Neural progenitor cell (in vitro differentiated cells): Measurements from ENCODE around the gene PSD. TPM values are rescaled to one million over a fixed set of nuclear protein-coding genes. Genes with fewer than 3 reads are reported as not detected.

ENCODE experiments used
- DNase-seq: peaks from one replicate; pipeline ENCODE4 v3.0.0-alpha.2; 2016; ENCODE audit warnings: low spot score
- H2AFZ ChIP-seq: fragments of 200-600 bp; sonication (generic); replicated peaks from 2 replicates; pipeline ENCODE4 v1.6.1; 2016; ENCODE audit warnings: antibody characterized with exemption
- H3F3A ChIP-seq: fragments of 200-600 bp; sonication (generic); 2 replicates; pipeline ENCODE4 v1.6.1; 2016; ENCODE audit warnings: antibody characterized with exemption, low read depth
- H3K27ac ChIP-seq: fragments of 200-600 bp; sonication (generic); 2 replicates; pipeline ENCODE4 v1.5.1; 2016; ENCODE audit warnings: mild to moderate bottlenecking
- H3K27me3 ChIP-seq: fragments of 200-600 bp; sonication (generic); 2 replicates; pipeline ENCODE4 v1.6.1; 2016; ENCODE audit warnings: mild to moderate bottlenecking, moderate library complexity
- H3K36me3 ChIP-seq: fragments of 200-600 bp; sonication (generic); 2 replicates; pipeline ENCODE4 v1.5.1; 2016
- H3K4me1 ChIP-seq: fragments of 200-600 bp; sonication (generic); 2 replicates; pipeline ENCODE4 v1.6.1; 2016; ENCODE audit warnings: mixed run types
- H3K4me2 ChIP-seq: fragments of 200-600 bp; sonication (generic); 2 replicates; pipeline ENCODE4 v1.6.1; 2016
- H3K4me3 ChIP-seq: fragments of 200-600 bp; sonication (generic); 2 replicates; pipeline ENCODE4 v1.5.1; 2016
- H3K79me2 ChIP-seq: fragments of 200-600 bp; sonication (generic); 2 replicates; pipeline ENCODE4 v1.6.1; 2016; ENCODE audit warnings: low read depth
- H3K9ac ChIP-seq: fragments of 200-600 bp; sonication (generic); 2 replicates; pipeline ENCODE4 v1.6.1; 2016
- H3K9me3 ChIP-seq: fragments of 200-600 bp; sonication (generic); 2 replicates; pipeline ENCODE4 v1.5.1; 2016; ENCODE audit warnings: low read depth
- H4K20me1 ChIP-seq: fragments of 200-600 bp; sonication (generic); 2 replicates; pipeline ENCODE4 v1.6.1; 2016; ENCODE audit warnings: low read depth
- H3K27ac Mint-ChIP-seq: 3 replicates; pipeline ENCODE4 v1.8.0; 2021; ENCODE audit warnings: mixed read lengths
- H3K27me3 Mint-ChIP-seq: 2 replicates; pipeline ENCODE4 v1.8.0; 2022; ENCODE audit warnings: low read depth, mild to moderate bottlenecking, inconsistent platforms, moderate library complexity, mixed read lengths; ENCODE audit not compliant: insufficient read depth
- H3K36me3 Mint-ChIP-seq: 3 replicates; pipeline ENCODE4 v1.8.0; 2021; ENCODE audit warnings: mixed read lengths
- H3K4me1 Mint-ChIP-seq: 3 replicates; pipeline ENCODE4 v1.8.0; 2021; ENCODE audit warnings: mixed read lengths
- H3K4me3 Mint-ChIP-seq: 3 replicates; pipeline ENCODE4 v1.8.0; 2021; ENCODE audit warnings: mild to moderate bottlenecking, moderate library complexity, mixed read lengths
- H3K9me3 Mint-ChIP-seq: 3 replicates; pipeline ENCODE4 v1.8.0; 2020; ENCODE audit warnings: mixed read lengths
- EZH2 ChIP-seq: fragments of 200-600 bp; sonication (generic); IDR thresholded peaks from 2 replicates; pipeline ENCODE4 v1.6.1; 2017; ENCODE audit warnings: antibody characterized with exemption, mild to moderate bottlenecking, moderate library complexity
- EZH2phosphoT487 ChIP-seq: fragments of 200-600 bp; sonication (generic); IDR thresholded peaks from 2 replicates; pipeline ENCODE4 v1.6.1; 2017; ENCODE audit warnings: antibody characterized with exemption
- total RNA-seq: library from RNA; depleted of rRNA; stranded (reverse); fragments of >200 nt; gene quantifications from 2 replicates; pipeline ENCODE4 v1.2.3, GENCODE V29; 2015; ENCODE audit warnings: low replicate concordance
- TF ChIP-seq, protein P1 (sequence below): fragments of 200-600 bp; sonication (generic); IDR thresholded peaks from 2 replicates; pipeline ENCODE4 v1.5.1; 2017; ENCODE audit warnings: antibody characterized with exemption, mild to moderate bottlenecking

Gene PSD
- total RNA-seq, 1 donor from 2014 or later, result 0.09 TPM

DNA sequence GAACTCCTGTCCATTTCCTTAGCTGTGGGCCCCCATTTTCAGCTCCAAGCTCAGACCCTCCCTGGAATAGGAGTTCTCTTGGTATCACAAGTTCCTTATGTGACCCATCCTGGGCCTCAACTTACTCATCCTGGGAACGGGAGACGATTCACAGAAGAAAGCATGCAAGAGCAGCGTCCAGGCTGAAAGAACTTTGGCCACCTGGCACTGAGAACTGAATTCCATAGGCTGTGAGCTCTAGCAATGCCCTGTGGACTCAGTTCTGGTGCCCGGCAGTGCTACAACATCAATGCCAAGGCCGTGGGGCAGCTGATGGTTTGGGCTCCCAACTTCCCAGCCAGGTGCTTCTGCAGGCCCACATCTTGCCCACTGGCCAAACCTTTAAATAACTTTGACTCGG lies 17.7 kb upstream of the PSD start:
- Mint-ChIP-seq H3K4me1 (peaks cover 31% of the 10 kb centered on the region), H3K4me3 (peak overlapping the region; percentile 50), H3K27ac (no peak overlapping the region), H3K27me3 (peaks cover 3% of the 10 kb centered on the region), H3K9me3 (no peaks in the 10 kb centered on the region), H3K36me3 (no peaks in the 10 kb centered on the region)
- Histone ChIP-seq H3K79me2 (peaks cover 8% of the 10 kb centered on the region), H3K9me3 (no peaks in the 10 kb centered on the region), H3K4me1 (peaks cover 14% of the 10 kb centered on the region), H4K20me1 (no peaks in the 10 kb centered on the region), H3K4me3 (no peak overlapping the region), H3F3A (peaks cover 12% of the 10 kb centered on the region), H3K36me3 (no peaks in the 10 kb centered on the region), H3K27me3 (peaks cover 41% of the 10 kb centered on the region), H2AFZ (no peak overlapping the region), H3K27ac (no peak overlapping the region), H3K4me2 (no peak overlapping the region), H3K9ac (no peak overlapping the region)
- TF ChIP-seq, protein P1, sequence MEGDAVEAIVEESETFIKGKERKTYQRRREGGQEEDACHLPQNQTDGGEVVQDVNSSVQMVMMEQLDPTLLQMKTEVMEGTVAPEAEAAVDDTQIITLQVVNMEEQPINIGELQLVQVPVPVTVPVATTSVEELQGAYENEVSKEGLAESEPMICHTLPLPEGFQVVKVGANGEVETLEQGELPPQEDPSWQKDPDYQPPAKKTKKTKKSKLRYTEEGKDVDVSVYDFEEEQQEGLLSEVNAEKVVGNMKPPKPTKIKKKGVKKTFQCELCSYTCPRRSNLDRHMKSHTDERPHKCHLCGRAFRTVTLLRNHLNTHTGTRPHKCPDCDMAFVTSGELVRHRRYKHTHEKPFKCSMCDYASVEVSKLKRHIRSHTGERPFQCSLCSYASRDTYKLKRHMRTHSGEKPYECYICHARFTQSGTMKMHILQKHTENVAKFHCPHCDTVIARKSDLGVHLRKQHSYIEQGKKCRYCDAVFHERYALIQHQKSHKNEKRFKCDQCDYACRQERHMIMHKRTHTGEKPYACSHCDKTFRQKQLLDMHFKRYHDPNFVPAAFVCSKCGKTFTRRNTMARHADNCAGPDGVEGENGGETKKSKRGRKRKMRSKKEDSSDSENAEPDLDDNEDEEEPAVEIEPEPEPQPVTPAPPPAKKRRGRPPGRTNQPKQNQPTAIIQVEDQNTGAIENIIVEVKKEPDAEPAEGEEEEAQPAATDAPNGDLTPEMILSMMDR, result no peak
- TF ChIP-seq EZH2 (no peak), EZH2phosphoT487 (no peak)
- DNase-seq, result no peak

DNA sequence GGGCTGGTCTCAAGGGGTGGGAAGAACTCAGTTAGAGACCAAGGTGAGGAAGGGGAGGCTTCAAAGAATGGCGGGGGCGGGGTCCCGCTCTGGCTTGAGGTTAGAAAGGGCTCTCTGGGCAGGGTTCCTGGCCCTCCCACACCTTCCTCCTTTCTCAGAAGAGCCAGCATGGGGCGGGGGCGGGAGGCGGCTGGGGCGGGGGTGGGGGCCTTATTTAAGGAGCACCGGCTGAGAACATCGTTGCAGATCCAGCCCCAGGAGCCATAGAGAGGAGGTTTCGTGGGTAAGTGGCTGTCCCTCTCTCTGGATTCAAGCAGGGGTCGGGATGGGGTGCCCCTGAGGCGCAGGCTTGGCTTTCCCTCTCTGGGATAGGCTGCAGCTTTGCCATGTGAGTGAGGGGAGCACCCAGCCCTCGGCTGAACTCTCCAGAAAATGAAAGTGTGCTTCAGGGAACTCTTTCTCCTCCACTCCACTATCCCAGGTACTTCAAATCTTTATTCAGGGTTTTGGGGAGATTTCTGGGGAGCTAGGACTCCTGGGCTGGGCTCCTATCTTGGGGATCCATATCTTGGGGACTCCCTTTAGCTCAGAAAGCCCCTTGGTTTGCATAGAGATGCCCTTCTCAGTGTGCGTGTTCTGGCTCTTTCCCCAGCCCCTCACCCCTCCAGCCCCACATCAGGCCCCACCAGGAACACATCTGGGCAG lies 17.1 kb upstream of the PSD start:
- H3K27me3 ChIP-seq, result peaks cover 41% of the 10 kb centered on the region
- no peak overlapping the region for H3K27ac ChIP-seq
- Mint-ChIP-seq H3K4me1 (peaks cover 31% of the 10 kb centered on the region), H3K27me3 (peaks cover 3% of the 10 kb centered on the region), H3K27ac (no peak overlapping the region), H3K4me3 (peak overlapping the region; percentile 68), H3K36me3 (no peaks in the 10 kb centered on the region), H3K9me3 (no peaks in the 10 kb centered on the region)
- H4K20me1 ChIP-seq, result no peaks in the 10 kb centered on the region
- H3K4me1 ChIP-seq, result peaks cover 14% of the 10 kb centered on the region
- no peaks in the 10 kb centered on the region for H3K9me3 ChIP-seq
- H3K4me2 ChIP-seq, result peak overlapping the region; percentile 83
- TF ChIP-seq, protein P1, result no peak
- TF ChIP-seq EZH2 (no peak), EZH2phosphoT487 (no peak)
- no peak overlapping the region for H3K9ac ChIP-seq
- no peak overlapping the region for H2AFZ ChIP-seq
- peak overlapping the region; percentile 37 for H3K4me3 ChIP-seq
- H3K79me2 ChIP-seq, result peaks cover 13% of the 10 kb centered on the region
- H3F3A ChIP-seq, result peaks cover 14% of the 10 kb centered on the region
- H3K36me3 ChIP-seq, result no peaks in the 10 kb centered on the region
- DNase-seq, result no peak

DNA sequence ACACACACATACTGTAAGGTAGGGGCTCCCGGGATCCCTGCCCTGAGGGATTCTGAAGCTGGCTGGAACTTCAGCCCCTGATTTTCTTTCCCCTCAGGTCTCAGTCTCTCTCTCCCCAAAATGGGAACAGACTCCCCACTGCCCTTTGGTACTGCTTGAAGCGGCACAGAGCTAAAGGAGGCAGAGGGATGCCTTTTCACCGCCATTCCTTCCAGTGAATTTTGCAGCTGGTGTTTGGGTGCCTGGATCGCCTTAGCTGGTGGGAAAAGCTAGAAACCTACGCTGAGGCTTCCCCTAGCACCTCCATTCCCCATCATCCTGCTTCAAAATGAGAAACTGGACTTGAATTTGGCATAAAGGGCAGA lies 16.5 kb upstream of the PSD start:
- H3K36me3 Mint-ChIP-seq, result no peaks in the 10 kb centered on the region
- H3K4me3 ChIP-seq, result peak overlapping the region; percentile 37
- peaks cover 31% of the 10 kb centered on the region for H3K4me1 Mint-ChIP-seq
- peak overlapping the region; percentile 68 for H3K4me3 Mint-ChIP-seq
- H2AFZ ChIP-seq, result no peak overlapping the region
- no peaks in the 10 kb centered on the region for H3K9me3 Mint-ChIP-seq
- H3K27ac ChIP-seq, result no peak overlapping the region
- H4K20me1 ChIP-seq, result no peaks in the 10 kb centered on the region
- H3K27me3 ChIP-seq, result peaks cover 41% of the 10 kb centered on the region
- peaks cover 13% of the 10 kb centered on the region for H3K79me2 ChIP-seq
- H3K9ac ChIP-seq, result no peak overlapping the region
- peak overlapping the region; percentile 83 for H3K4me2 ChIP-seq
- H3K36me3 ChIP-seq, result no peaks in the 10 kb centered on the region
- H3K4me1 ChIP-seq, result peaks cover 14% of the 10 kb centered on the region
- H3K27ac Mint-ChIP-seq, result no peak overlapping the region
- TF ChIP-seq, protein P1, result no peak
- TF ChIP-seq EZH2 (peak; percentile 43), EZH2phosphoT487 (no peak)
- H3F3A ChIP-seq, result peaks cover 17% of the 10 kb centered on the region
- H3K27me3 Mint-ChIP-seq, result peaks cover 3% of the 10 kb centered on the region
- no peak for DNase-seq
- H3K9me3 ChIP-seq, result no peaks in the 10 kb centered on the region
